ENCODE data around the gene TEPSIN. TPM values are rescaled to one million over a fixed set of nuclear protein-coding genes. Genes with fewer than 3 reads are reported as not detected.

TEPSIN gene
- total RNA-seq, 1 experiment from 2014 or later = 40.7 TPM

DNA sequence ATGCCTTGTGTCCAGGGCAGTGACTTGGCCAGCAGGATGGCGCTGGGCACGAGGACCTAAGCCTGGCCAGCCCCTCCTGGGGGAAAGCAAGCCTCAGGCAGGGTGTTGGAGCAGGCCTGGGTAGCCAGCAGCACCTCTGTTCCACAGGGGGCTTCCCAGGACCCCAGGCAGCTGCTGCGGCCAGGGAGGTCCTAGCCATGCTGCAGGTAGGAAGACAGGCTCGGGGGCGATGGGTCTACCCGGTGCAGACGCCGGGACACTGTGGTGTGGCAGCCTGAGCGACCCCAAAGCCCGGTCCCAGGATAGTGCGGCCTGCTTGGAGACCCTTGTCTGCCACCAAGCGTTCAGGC lies 50.4 kb downstream of the TEPSIN start (continued):
- no peak for TF ChIP-seq ERG (CRISPR knock-in tag; IDR thresholded peaks at IDR 0.05)
- TF ChIP-seq ZNF317 (CRISPR knock-in tag; IDR thresholded peaks at IDR 0.05; ENCODE audit: borderline replicate concordance, low read depth) = no peak
- TF ChIP-seq, protein P1, sequence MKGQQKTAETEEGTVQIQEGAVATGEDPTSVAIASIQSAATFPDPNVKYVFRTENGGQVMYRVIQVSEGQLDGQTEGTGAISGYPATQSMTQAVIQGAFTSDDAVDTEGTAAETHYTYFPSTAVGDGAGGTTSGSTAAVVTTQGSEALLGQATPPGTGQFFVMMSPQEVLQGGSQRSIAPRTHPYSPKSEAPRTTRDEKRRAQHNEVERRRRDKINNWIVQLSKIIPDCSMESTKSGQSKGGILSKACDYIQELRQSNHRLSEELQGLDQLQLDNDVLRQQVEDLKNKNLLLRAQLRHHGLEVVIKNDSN (CRISPR knock-in tag; IDR thresholded peaks at IDR 0.05) = no peak
- TF ChIP-seq, protein P2, sequence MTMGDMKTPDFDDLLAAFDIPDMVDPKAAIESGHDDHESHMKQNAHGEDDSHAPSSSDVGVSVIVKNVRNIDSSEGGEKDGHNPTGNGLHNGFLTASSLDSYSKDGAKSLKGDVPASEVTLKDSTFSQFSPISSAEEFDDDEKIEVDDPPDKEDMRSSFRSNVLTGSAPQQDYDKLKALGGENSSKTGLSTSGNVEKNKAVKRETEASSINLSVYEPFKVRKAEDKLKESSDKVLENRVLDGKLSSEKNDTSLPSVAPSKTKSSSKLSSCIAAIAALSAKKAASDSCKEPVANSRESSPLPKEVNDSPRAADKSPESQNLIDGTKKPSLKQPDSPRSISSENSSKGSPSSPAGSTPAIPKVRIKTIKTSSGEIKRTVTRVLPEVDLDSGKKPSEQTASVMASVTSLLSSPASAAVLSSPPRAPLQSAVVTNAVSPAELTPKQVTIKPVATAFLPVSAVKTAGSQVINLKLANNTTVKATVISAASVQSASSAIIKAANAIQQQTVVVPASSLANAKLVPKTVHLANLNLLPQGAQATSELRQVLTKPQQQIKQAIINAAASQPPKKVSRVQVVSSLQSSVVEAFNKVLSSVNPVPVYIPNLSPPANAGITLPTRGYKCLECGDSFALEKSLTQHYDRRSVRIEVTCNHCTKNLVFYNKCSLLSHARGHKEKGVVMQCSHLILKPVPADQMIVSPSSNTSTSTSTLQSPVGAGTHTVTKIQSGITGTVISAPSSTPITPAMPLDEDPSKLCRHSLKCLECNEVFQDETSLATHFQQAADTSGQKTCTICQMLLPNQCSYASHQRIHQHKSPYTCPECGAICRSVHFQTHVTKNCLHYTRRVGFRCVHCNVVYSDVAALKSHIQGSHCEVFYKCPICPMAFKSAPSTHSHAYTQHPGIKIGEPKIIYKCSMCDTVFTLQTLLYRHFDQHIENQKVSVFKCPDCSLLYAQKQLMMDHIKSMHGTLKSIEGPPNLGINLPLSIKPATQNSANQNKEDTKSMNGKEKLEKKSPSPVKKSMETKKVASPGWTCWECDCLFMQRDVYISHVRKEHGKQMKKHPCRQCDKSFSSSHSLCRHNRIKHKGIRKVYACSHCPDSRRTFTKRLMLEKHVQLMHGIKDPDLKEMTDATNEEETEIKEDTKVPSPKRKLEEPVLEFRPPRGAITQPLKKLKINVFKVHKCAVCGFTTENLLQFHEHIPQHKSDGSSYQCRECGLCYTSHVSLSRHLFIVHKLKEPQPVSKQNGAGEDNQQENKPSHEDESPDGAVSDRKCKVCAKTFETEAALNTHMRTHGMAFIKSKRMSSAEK (CRISPR knock-in tag; IDR thresholded peaks at IDR 0.05; ENCODE audit: borderline replicate concordance) = no peak
- TF ChIP-seq, protein P3, sequence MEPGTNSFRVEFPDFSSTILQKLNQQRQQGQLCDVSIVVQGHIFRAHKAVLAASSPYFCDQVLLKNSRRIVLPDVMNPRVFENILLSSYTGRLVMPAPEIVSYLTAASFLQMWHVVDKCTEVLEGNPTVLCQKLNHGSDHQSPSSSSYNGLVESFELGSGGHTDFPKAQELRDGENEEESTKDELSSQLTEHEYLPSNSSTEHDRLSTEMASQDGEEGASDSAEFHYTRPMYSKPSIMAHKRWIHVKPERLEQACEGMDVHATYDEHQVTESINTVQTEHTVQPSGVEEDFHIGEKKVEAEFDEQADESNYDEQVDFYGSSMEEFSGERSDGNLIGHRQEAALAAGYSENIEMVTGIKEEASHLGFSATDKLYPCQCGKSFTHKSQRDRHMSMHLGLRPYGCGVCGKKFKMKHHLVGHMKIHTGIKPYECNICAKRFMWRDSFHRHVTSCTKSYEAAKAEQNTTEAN (CRISPR knock-in tag; IDR thresholded peaks at IDR 0.05) = no peak

- no peaks in the 10 kb centered on the region for H3K36me3 Mint-ChIP-seq
- DNase-seq (ENCODE audit: low spot score) (no peak), ATAC-seq (no peak)
- H3K27me3 Mint-ChIP-seq (ENCODE audit: low read depth) = no peaks in the 10 kb centered on the region
- no peak for TF ChIP-seq SP1 (CRISPR knock-in tag; conservative IDR thresholded peaks at IDR 0.05)
- no peak for TF ChIP-seq MXD4 (CRISPR knock-in tag; IDR thresholded peaks at IDR 0.05; ENCODE audit: borderline replicate concordance)
- TF ChIP-seq ZNF416 (CRISPR knock-in tag; IDR thresholded peaks at IDR 0.05) = no peak
- TF ChIP-seq NR2C2 (CRISPR knock-in tag; IDR thresholded peaks at IDR 0.05) = no peak
- TF ChIP-seq, protein P4, sequence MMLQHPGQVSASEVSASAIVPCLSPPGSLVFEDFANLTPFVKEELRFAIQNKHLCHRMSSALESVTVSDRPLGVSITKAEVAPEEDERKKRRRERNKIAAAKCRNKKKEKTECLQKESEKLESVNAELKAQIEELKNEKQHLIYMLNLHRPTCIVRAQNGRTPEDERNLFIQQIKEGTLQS (CRISPR knock-in tag; conservative IDR thresholded peaks at IDR 0.05) = no peak
- TF ChIP-seq PRDM15 (CRISPR knock-in tag; IDR thresholded peaks at IDR 0.05) = no peak
- TF ChIP-seq SMAD3 (CRISPR knock-in tag; IDR thresholded peaks at IDR 0.05; ENCODE audit: borderline replicate concordance) = no peak
- ChIA-PET CTCF (interaction anchor here (1.2 kb wide), 1 partner anchor 13 kb away, joined by 4 read pairs; no protein-coding TSS in a partner anchor), POLR2A (no interaction called here)
- H3K9me3 Mint-ChIP-seq = no peaks in the 10 kb centered on the region
- no peak overlapping the region for H3K27ac Mint-ChIP-seq
- no peak overlapping the region for H3K4me3 Mint-ChIP-seq
- no peaks in the 10 kb centered on the region for H3K4me1 Mint-ChIP-seq
These were observed 51.0 kb downstream of the TEPSIN start for GRCh38 chr17:81187586-81188490.

All from WTC11 (cell line).